H4 (cell line): ENCODE measurements around the gene LSM7. TPM values are rescaled to one million over a fixed set of nuclear protein-coding genes. Genes with fewer than 3 reads are reported as not detected.
A peak's percentile ranks its signal among the peaks of the same experiment; 100 is the strongest.

Source experiments
- DNase-seq: peaks from one replicate; pipeline ENCODE4 v3.0.0-alpha.2; 2015; ENCODE audit warnings: low spot score
- total RNA-seq: library from RNA; depleted of rRNA; stranded (reverse); fragments of >200 nt; shearing (Covaris generic); gene quantifications from 2 replicates; pipeline ENCODE4 v1.2.3, GENCODE V29; 2014

LSM7 gene
- total RNA-seq, 1 experiment from 2014 or later, result 259 TPM

- DNase-seq, result no peak
Observed at GRCh38 chr19:2323707-2324106, 4.7 kb downstream of the LSM7 start.

GRCh38 chr19:2321565-2322283 lies 6.7 kb downstream of the LSM7 start:
- DNase-seq, result no peak

- DNase-seq, result no peak
Observed at GRCh38 chr19:2320939-2321338, 7.4 kb downstream of the LSM7 start.

- DNase-seq, result no peak
Observed at GRCh38 chr19:2320049-2320448, 8.3 kb downstream of the LSM7 start.

GRCh38 chr19:2319551-2319950 lies 8.8 kb downstream of the LSM7 start:
- DNase-seq, result no peak

GRCh38 chr19:2318923-2319322 lies 9.5 kb downstream of the LSM7 start:
- DNase-seq, result no peak

GRCh38 chr19:2317756-2318155 lies 10.6 kb downstream of the LSM7 start:
- no peak for DNase-seq

- DNase-seq, result no peak
Observed at GRCh38 chr19:2317300-2317699, 11.1 kb downstream of the LSM7 start.

GRCh38 chr19:2315818-2316353 lies 12.5 kb downstream of the LSM7 start:
- DNase-seq, result no peak

GRCh38 chr19:2315121-2315817 lies 13.1 kb downstream of the LSM7 start:
- DNase-seq, result no peak

GRCh38 chr19:2312820-2313501 lies 15.4 kb downstream of the LSM7 start:
- DNase-seq, result no peak

- DNase-seq, result no peak
Observed at GRCh38 chr19:2311093-2311492, 17.3 kb downstream of the LSM7 start.

- DNase-seq, result peak; percentile 76
Observed at GRCh38 chr19:2309734-2310362, 18.5 kb downstream of the LSM7 start.

GRCh38 chr19:2308114-2308556 lies 20.3 kb downstream of the LSM7 start, which contains the start of gene LINGO3:
TSS of gene LINGO3 (minus strand) at chr19:2308154. CDS start at chr19:2291776, 16,378 bp downstream.
- DNase-seq, result no peak

- DNase-seq, result no peak
Observed at GRCh38 chr19:2307518-2308012, 20.8 kb downstream of the LSM7 start.

GRCh38 chr19:2306971-2307370 lies 21.4 kb downstream of the LSM7 start:
- no peak for DNase-seq

- DNase-seq, result no peak
Observed at GRCh38 chr19:2306281-2306806, 22.0 kb downstream of the LSM7 start.

- DNase-seq, result no peak
Observed at GRCh38 chr19:2305452-2306280, 22.7 kb downstream of the LSM7 start.

- DNase-seq, result no peak
Observed at GRCh38 chr19:2303211-2303798, 25.1 kb downstream of the LSM7 start.
